OCI-M2 (cell line): ENCODE measurements around the gene TRIM29.

Experiments used
- DNase-seq: peaks from one replicate; lab custom pipeline; 2025; ENCODE audit not compliant: unreplicated experiment; lab: John Stamatoyannopoulos, UW

Gene TRIM29

GRCh38 chr11:120064341-120064740 lies 73.6 kb downstream of the TRIM29 start:
- DNase-seq: no peak

GRCh38 chr11:120063686-120064340 lies 74.1 kb downstream of the TRIM29 start:
- DNase-seq: no peak

- no peak for DNase-seq
Measured at GRCh38 chr11:120062561-120062930, 75.4 kb downstream of the TRIM29 start.

GRCh38 chr11:120061761-120062560 lies 76.0 kb downstream of the TRIM29 start:
- no peak for DNase-seq
